ENCODE measurements around the gene GCLC.

DNA sequence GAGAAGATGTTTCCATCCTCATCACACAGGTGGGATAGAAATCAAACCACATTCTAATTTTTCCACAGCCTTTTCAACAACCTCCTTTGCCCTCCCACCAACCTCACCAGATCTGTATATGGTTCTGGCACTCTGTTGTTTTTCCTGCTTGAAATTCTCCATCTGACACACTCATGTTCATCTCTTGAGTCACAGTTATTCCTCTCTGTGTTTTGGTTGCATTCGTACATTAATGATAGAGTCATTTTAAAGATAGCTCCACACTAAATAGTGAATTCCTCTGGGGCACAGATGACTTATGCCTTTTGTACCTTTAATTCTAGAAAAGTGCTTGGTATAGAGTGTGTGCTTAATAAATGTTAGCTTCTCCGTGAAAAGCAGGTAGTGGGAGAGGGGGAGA is 1.4 kb upstream of the GCLC start:
- TF ChIP-seq, protein P1, sequence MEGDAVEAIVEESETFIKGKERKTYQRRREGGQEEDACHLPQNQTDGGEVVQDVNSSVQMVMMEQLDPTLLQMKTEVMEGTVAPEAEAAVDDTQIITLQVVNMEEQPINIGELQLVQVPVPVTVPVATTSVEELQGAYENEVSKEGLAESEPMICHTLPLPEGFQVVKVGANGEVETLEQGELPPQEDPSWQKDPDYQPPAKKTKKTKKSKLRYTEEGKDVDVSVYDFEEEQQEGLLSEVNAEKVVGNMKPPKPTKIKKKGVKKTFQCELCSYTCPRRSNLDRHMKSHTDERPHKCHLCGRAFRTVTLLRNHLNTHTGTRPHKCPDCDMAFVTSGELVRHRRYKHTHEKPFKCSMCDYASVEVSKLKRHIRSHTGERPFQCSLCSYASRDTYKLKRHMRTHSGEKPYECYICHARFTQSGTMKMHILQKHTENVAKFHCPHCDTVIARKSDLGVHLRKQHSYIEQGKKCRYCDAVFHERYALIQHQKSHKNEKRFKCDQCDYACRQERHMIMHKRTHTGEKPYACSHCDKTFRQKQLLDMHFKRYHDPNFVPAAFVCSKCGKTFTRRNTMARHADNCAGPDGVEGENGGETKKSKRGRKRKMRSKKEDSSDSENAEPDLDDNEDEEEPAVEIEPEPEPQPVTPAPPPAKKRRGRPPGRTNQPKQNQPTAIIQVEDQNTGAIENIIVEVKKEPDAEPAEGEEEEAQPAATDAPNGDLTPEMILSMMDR (conservative IDR thresholded peaks at IDR 0.05; ENCODE audit: low read depth in 2 of 2): no peak
- no peak for TF ChIP-seq EZH2phosphoT487 (IDR thresholded peaks at IDR 0.05; ENCODE audit: unreplicated experiment)
- no peak for TF ChIP-seq POLR2AphosphoS5 (IDR thresholded peaks at IDR 0.05; ENCODE audit: low read depth)
- TF ChIP-seq CREB1 (CRISPR knock-in tag; IDR thresholded peaks at IDR 0.05; ENCODE audit: low read depth): no peak
- no peak for TF ChIP-seq REST (IDR thresholded peaks at IDR 0.05; ENCODE audit: unreplicated experiment)
- no peak for TF ChIP-seq EZH2 (IDR thresholded peaks at IDR 0.05; ENCODE audit: low read depth, unreplicated experiment)
- no peak for TF ChIP-seq ETS1 (IDR thresholded peaks at IDR 0.05)
- no peak for TF ChIP-seq JUNB (IDR thresholded peaks at IDR 0.05; ENCODE audit: unreplicated experiment)
